ENCODE measurements around the gene ICAM4. TPM values are rescaled to one million over a fixed set of nuclear protein-coding genes. Genes with fewer than 3 reads are reported as not detected.

Gene ICAM4
- total and polyA plus RNA-seq, 2 of the 13 experiments (the other 11 are each of a cell fraction or from before 2014, with no cell fraction given): 2.9 to 4.0 TPM

- TF ChIP-seq ZNF841 (CRISPR knock-in tag; IDR thresholded peaks at IDR 0.05; ENCODE audit: borderline replicate concordance): no peak
- TF ChIP-seq ZBTB3 (CRISPR knock-in tag; IDR thresholded peaks at IDR 0.05; ENCODE audit: borderline replicate concordance, low read depth): peak; percentile 63; the same call in 1 of the 2 replicates
- no peak for TF ChIP-seq HMG20A (CRISPR knock-in tag; IDR thresholded peaks at IDR 0.05; ENCODE audit: borderline replicate concordance)
- TF ChIP-seq ZNF232 (CRISPR knock-in tag; IDR thresholded peaks at IDR 0.05; ENCODE audit: borderline replicate concordance): 0 out of 2 replicates have a peak, but pooled peaks have one; percentile 7
- no peak for TF ChIP-seq NFAT5 (CRISPR knock-in tag; IDR thresholded peaks at IDR 0.05)
- TF ChIP-seq KDM2A (CRISPR knock-in tag; IDR thresholded peaks at IDR 0.05; ENCODE audit: borderline replicate concordance, low read depth): peak; percentile 60; the same call in 1 of the 2 replicates
- no peak for TF ChIP-seq DNMT1 (CRISPR knock-in tag; IDR thresholded peaks at IDR 0.05)
- TF ChIP-seq ZNF20 (CRISPR knock-in tag; IDR thresholded peaks at IDR 0.05): no peak
- no peak for TF ChIP-seq ZNF878 (CRISPR knock-in tag; IDR thresholded peaks at IDR 0.05)
- peak; percentile 89; the same call in 1 of the 2 replicates for TF ChIP-seq ZNF430 (CRISPR knock-in tag; IDR thresholded peaks at IDR 0.05)
- TF ChIP-seq KDM4B (CRISPR knock-in tag; IDR thresholded peaks at IDR 0.05): no peak
- no peak for TF ChIP-seq HNRNPUL1 (IDR thresholded peaks at IDR 0.05; ENCODE audit: low read depth, low read length)
- no peak for TF ChIP-seq IKZF4 (CRISPR knock-in tag; IDR thresholded peaks at IDR 0.05; ENCODE audit: borderline replicate concordance, low read depth, not compliant biosample characterization)
- TF ChIP-seq ZNF44 (CRISPR knock-in tag; IDR thresholded peaks at IDR 0.05): no peak
- TF ChIP-seq SP140L (CRISPR knock-in tag; IDR thresholded peaks at IDR 0.05; ENCODE audit: borderline replicate concordance): no peak; the same call in 1 of the 2 replicates
- no peak for TF ChIP-seq PRDM15 (CRISPR knock-in tag; IDR thresholded peaks at IDR 0.05)
- TF ChIP-seq TMF1 (CRISPR knock-in tag; IDR thresholded peaks at IDR 0.05; ENCODE audit: low read depth): no peak
- no peak for TF ChIP-seq LBX2 (CRISPR knock-in tag; IDR thresholded peaks at IDR 0.05; ENCODE audit: borderline replicate concordance)
- no peak for TF ChIP-seq FOXJ3 (CRISPR knock-in tag; IDR thresholded peaks at IDR 0.05; ENCODE audit: borderline replicate concordance)
- no peak; the same call in 1 of the 2 replicates for TF ChIP-seq ZBTB20 (CRISPR knock-in tag; IDR thresholded peaks at IDR 0.05; ENCODE audit: borderline replicate concordance, low read depth)
These were observed 46.4 kb downstream of the ICAM4 start, which contains the start of gene RAVER1 (continued) for GRCh38 chr19:10332965-10333757.
